BE2C (cell line): Measurements from ENCODE around the gene HEBP1.

ENCODE experiments used
- DNase-seq: peaks from one replicate; pipeline ENCODE4 v3.0.0-alpha.2; 2020
- H3K27me3 ChIP-seq: fragments of 250-450 bp; sonication (Bioruptor Pico); 2 replicates; pipeline ENCODE4 v1.5.1; 2020; ENCODE audit warnings: mild to moderate bottlenecking
- H3K36me3 ChIP-seq: fragments of 250-450 bp; sonication (Bioruptor Pico); 2 replicates; pipeline ENCODE4 v1.5.1; 2020; ENCODE audit warnings: mild to moderate bottlenecking
- H3K4me1 ChIP-seq: fragments of 250-450 bp; sonication (Bioruptor Pico); 2 replicates; pipeline ENCODE4 v1.5.1; 2020
- H3K4me3 ChIP-seq: 2 replicates; pipeline ENCODE4 v1.5.1; 2011; ENCODE audit warnings: low read depth, low read length
- H3K9me3 ChIP-seq: fragments of 250-450 bp; sonication (Bioruptor Pico); 2 replicates; pipeline ENCODE4 v1.5.1; 2020
- TF ChIP-seq, protein P1 (sequence below): IDR thresholded peaks from 2 replicates; pipeline ENCODE4 v1.5.1; 2012; ENCODE audit warnings: mild to moderate bottlenecking, low read depth, low read length

Gene HEBP1

DNA sequence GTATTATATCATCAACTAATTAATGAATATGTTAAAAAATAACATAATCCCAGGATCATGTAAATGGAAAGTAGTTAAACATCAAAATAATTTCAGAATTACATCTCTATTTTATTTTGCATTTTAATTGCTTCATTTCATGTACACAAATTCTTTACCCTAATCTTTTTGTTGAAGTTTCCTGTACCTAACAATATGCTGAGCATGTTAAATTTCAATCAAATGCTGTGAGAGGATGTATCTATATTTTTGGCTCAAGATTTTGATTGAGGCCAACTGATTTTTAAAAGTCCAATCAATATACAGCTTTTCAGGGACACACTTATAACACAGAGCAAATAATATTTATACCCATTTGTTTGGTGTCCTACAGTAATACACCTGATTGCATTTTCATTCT, 54.5 kb downstream of the HEBP1 start:
- TF ChIP-seq, protein P1, sequence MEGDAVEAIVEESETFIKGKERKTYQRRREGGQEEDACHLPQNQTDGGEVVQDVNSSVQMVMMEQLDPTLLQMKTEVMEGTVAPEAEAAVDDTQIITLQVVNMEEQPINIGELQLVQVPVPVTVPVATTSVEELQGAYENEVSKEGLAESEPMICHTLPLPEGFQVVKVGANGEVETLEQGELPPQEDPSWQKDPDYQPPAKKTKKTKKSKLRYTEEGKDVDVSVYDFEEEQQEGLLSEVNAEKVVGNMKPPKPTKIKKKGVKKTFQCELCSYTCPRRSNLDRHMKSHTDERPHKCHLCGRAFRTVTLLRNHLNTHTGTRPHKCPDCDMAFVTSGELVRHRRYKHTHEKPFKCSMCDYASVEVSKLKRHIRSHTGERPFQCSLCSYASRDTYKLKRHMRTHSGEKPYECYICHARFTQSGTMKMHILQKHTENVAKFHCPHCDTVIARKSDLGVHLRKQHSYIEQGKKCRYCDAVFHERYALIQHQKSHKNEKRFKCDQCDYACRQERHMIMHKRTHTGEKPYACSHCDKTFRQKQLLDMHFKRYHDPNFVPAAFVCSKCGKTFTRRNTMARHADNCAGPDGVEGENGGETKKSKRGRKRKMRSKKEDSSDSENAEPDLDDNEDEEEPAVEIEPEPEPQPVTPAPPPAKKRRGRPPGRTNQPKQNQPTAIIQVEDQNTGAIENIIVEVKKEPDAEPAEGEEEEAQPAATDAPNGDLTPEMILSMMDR = no peak

DNA sequence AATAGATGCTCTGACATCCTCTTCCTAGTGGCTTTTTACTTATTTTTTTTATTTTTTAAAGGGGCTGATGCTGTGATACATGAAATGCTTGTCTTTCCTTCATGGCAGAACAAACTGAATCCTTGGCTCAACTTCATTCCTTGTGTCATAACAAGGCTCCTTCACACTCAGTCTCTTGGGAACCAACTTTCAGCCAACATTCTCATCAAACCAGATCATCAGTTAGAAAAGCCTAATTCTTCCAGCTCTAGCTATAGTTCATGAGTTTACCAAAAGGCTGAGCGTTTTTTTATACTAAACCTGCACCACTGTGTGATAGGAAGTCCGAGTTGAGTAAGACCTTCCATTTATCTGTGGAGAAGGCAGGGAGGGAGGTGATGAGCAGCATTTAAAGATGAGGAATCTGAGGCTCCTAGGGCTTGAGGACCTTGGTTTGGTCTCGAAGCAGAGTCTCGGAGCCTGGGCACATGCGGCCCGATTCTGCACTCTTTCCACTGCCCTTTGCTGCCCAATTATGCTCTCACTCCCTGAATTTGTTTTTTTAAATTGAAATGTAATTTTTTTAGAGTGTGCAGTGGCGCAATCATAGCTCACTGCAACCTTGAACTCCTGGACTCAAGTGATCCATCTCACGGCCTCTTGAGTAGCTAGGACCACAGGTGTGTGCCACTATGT, 56.3 kb downstream of the HEBP1 start:
- Histone ChIP-seq H3K4me3 (no peak overlapping the region), H3K9me3 (no peaks in the 10 kb centered on the region), H3K4me1 (no peaks in the 10 kb centered on the region), H3K27me3 (peaks cover 11% of the 10 kb centered on the region), H3K36me3 (no peaks in the 10 kb centered on the region)
- TF ChIP-seq, protein P1 = no peak
- no peak for DNase-seq

More for the DNA sequence above, 54.5 kb downstream of the HEBP1 start:
- no peaks in the 10 kb centered on the region for H3K4me1 ChIP-seq
- peaks cover 11% of the 10 kb centered on the region for H3K27me3 ChIP-seq
- H3K9me3 ChIP-seq = no peaks in the 10 kb centered on the region
- H3K36me3 ChIP-seq = no peaks in the 10 kb centered on the region
- DNase-seq = no peak
- no peak overlapping the region for H3K4me3 ChIP-seq

DNA sequence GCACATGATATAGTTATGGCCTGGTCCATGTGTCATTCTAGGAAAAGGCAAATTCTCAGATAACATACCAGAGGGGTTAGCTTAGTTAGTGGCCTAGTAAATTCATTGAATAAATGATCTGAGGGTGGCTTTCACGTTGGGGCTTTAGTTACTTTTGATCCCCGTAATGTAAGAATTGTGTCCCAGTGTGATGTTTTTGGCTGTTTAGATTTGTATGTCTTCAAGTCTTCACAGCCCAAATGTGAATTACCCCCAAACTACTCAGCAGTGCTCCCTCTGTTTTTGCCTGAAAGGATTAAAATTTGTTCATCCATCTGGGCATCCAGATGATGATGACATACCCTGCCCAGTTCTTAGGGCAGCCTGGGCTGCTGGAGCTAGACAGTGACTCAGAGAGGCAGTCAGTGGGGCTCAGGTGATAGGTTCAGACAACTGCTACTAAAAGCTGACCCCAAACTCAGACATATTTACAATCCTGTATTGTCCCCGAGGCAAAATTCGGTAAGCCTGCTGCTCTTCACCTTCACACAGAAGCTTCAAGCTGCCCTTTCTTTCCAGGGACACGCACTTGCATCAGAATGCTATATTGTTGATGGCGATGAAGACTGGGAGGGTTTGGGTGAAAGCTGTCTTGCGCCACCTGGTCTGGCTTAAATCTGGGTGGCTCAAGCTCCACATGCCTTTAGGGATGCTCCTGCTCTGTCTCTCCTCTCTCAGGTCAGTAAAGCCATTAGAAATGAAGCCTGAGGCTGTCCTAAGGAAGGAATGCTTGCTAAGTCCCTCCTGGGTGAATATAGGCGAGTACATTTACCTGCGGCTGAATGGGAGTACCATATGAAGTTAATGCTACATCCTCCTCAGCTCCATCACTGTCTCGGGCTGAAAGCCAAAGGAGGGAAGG, 58.4 kb downstream of the HEBP1 start:
- Histone ChIP-seq H3K4me3 (no peak overlapping the region), H3K36me3 (no peaks in the 10 kb centered on the region), H3K4me1 (no peaks in the 10 kb centered on the region), H3K9me3 (no peaks in the 10 kb centered on the region), H3K27me3 (peaks cover 8% of the 10 kb centered on the region)
- TF ChIP-seq, protein P1 = no peak
- no peak for DNase-seq

DNA sequence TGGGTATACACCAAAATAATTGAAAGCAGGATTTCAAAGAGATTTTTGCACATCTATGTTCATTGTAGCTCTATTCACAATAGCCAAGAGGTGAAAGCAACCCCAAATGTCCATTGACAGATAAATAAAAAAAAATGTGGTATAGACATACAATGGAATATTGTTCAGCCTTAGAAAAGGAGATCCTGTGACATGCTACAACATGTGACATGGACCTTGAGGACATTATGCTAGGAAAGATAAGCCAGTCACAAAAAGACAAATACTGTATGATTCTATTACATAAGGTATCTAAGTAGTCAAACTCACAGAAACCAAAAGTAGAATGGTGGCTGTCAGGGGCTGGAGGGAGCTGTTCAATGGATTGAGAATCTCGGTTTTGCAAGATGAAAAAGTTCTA, 60.2 kb downstream of the HEBP1 start:
- TF ChIP-seq, protein P1 = no peak
- Histone ChIP-seq H3K4me3 (no peak overlapping the region), H3K9me3 (no peaks in the 10 kb centered on the region), H3K4me1 (no peaks in the 10 kb centered on the region), H3K36me3 (no peaks in the 10 kb centered on the region), H3K27me3 (peaks cover 8% of the 10 kb centered on the region)
- DNase-seq = no peak

DNA sequence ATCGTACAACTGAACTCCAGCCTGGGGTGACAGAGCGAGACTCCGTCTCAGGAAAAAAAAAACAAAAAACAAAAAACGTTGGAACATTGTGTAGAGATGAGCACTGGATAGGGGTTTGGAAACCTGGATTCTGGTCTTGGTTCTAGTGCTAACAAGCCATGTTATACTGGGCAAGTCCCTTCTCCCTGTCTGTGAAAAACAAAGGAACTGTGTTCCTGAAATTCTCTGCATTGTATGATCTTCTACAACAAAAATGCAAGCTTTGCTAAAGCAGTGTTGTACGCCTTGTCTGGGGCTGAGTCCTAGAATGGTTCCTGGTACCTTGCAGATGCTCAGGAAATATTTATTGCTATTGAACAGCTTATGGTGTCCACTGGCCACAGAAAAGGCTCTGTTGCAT, 61.5 kb downstream of the HEBP1 start:
- peaks cover 6% of the 10 kb centered on the region; the same call in 1 of the 2 replicates for H3K27me3 ChIP-seq
- no peak overlapping the region for H3K4me3 ChIP-seq
- H3K36me3 ChIP-seq = no peaks in the 10 kb centered on the region
- no peaks in the 10 kb centered on the region for H3K4me1 ChIP-seq
- TF ChIP-seq, protein P1 = no peak
- no peaks in the 10 kb centered on the region for H3K9me3 ChIP-seq
- DNase-seq = no peak
